ENCODE data around the gene ROPN1L. TPM values are rescaled to one million over a fixed set of nuclear protein-coding genes. Genes with fewer than 3 reads are reported as not detected.

Gene ROPN1L
- total RNA-seq, 2 experiments from 2014 or later, result 1.1 to 2.4 TPM

- Mint-ChIP-seq H3K4me3 (no peak overlapping the region), H3K36me3 (no peaks in the 10 kb centered on the region), H3K27me3 (no peaks in the 10 kb centered on the region), H3K27ac (no peak overlapping the region), H3K9me3 (ENCODE audit: low read depth) (no peaks in the 10 kb centered on the region), H3K4me1 (peaks cover 12% of the 10 kb centered on the region)
- DNase-seq (no peak), ATAC-seq (no peak)
- CTCF ChIA-PET, result interaction anchor here (1.4 to 7.0 kb wide), 5 partner anchors 10 to 235 kb away, joined by 3 to 77 read pairs (median 6); no protein-coding TSS in a partner anchor
These were observed 13.1 kb downstream of the ROPN1L start for GRCh38 chr5:10454591-10455276.

GRCh38 chr5:10455277-10455670 is 13.6 kb downstream of the ROPN1L start:
- Mint-ChIP-seq H3K9me3 (ENCODE audit: low read depth) (no peaks in the 10 kb centered on the region), H3K36me3 (no peaks in the 10 kb centered on the region), H3K27me3 (no peaks in the 10 kb centered on the region), H3K4me3 (no peak overlapping the region), H3K27ac (no peak overlapping the region), H3K4me1 (peaks cover 12% of the 10 kb centered on the region)
- DNase-seq (no peak), ATAC-seq (no peak)
- CTCF ChIA-PET, result interaction anchor here (1.4 to 5.0 kb wide), 3 partner anchors 10 to 235 kb away, joined by 3 to 29 read pairs (median 6); no protein-coding TSS in a partner anchor

GRCh38 chr5:10456583-10457420 is 15.1 kb downstream of the ROPN1L start:
- Mint-ChIP-seq H3K4me1 (peaks cover 1% of the 10 kb centered on the region), H3K4me3 (no peak overlapping the region), H3K27me3 (no peaks in the 10 kb centered on the region), H3K36me3 (no peaks in the 10 kb centered on the region), H3K9me3 (ENCODE audit: low read depth) (no peaks in the 10 kb centered on the region), H3K27ac (no peak overlapping the region)
- DNase-seq (no peak), ATAC-seq (no peak)
- CTCF ChIA-PET, result no interaction called here

GRCh38 chr5:10457682-10458574 is 16.2 kb downstream of the ROPN1L start:
- Mint-ChIP-seq H3K4me1 (no peaks in the 10 kb centered on the region), H3K27ac (no peak overlapping the region), H3K36me3 (no peaks in the 10 kb centered on the region), H3K4me3 (no peak overlapping the region), H3K27me3 (no peaks in the 10 kb centered on the region), H3K9me3 (ENCODE audit: low read depth) (no peaks in the 10 kb centered on the region)
- CTCF ChIA-PET, result no interaction called here
- ATAC-seq (no peak), DNase-seq (no peak)

GRCh38 chr5:10459080-10460055 is 17.7 kb downstream of the ROPN1L start:
- Mint-ChIP-seq H3K4me1 (no peaks in the 10 kb centered on the region), H3K36me3 (no peaks in the 10 kb centered on the region), H3K27me3 (peaks cover under 1% of the 10 kb centered on the region), H3K4me3 (no peak overlapping the region), H3K27ac (no peak overlapping the region), H3K9me3 (ENCODE audit: low read depth) (no peaks in the 10 kb centered on the region)
- no peak for ATAC-seq
- DNase-seq, result no peak
- CTCF ChIA-PET, result no interaction called here

GRCh38 chr5:10460252-10460906 is 18.7 kb downstream of the ROPN1L start:
- DNase-seq (no peak), ATAC-seq (no peak)
- Mint-ChIP-seq H3K9me3 (ENCODE audit: low read depth) (no peaks in the 10 kb centered on the region), H3K4me3 (no peak overlapping the region), H3K36me3 (no peaks in the 10 kb centered on the region), H3K27me3 (peaks cover 2% of the 10 kb centered on the region), H3K4me1 (no peaks in the 10 kb centered on the region), H3K27ac (no peak overlapping the region)
- CTCF ChIA-PET, result no interaction called here

GRCh38 chr5:10461041-10461440 is 19.4 kb downstream of the ROPN1L start:
- no peak overlapping the region for H3K27ac Mint-ChIP-seq
- no peaks in the 10 kb centered on the region for H3K36me3 Mint-ChIP-seq
- peaks cover 2% of the 10 kb centered on the region for H3K27me3 Mint-ChIP-seq
- no peak overlapping the region for H3K4me3 Mint-ChIP-seq
- ATAC-seq, result no peak
- CTCF ChIA-PET, result interaction anchor here (1.1 kb wide), 1 partner anchor 29 kb away, joined by 3 read pairs; no protein-coding TSS in a partner anchor
- no peaks in the 10 kb centered on the region for H3K4me1 Mint-ChIP-seq
- H3K9me3 Mint-ChIP-seq (ENCODE audit: low read depth), result no peaks in the 10 kb centered on the region
- DNase-seq, result no peak

- Mint-ChIP-seq H3K9me3 (ENCODE audit: low read depth) (no peaks in the 10 kb centered on the region), H3K27ac (no peak overlapping the region), H3K27me3 (peaks cover 2% of the 10 kb centered on the region), H3K4me3 (no peak overlapping the region), H3K36me3 (no peaks in the 10 kb centered on the region), H3K4me1 (no peaks in the 10 kb centered on the region)
- CTCF ChIA-PET, result interaction anchor here (0.6 to 1.1 kb wide), 2 partner anchors 28 to 166 kb away, joined by 3 read pairs; no protein-coding TSS in a partner anchor
- no peak for DNase-seq
- ATAC-seq, result no peak
These were observed 20.4 kb downstream of the ROPN1L start for GRCh38 chr5:10461904-10462555.

- Mint-ChIP-seq H3K4me1 (peaks cover 9% of the 10 kb centered on the region), H3K4me3 (no peak overlapping the region), H3K27me3 (peaks cover 4% of the 10 kb centered on the region), H3K9me3 (ENCODE audit: low read depth) (no peaks in the 10 kb centered on the region), H3K36me3 (no peaks in the 10 kb centered on the region), H3K27ac (no peak overlapping the region)
- CTCF ChIA-PET, result no interaction called here
- DNase-seq, result no peak
- no peak for ATAC-seq
These were observed 21.9 kb downstream of the ROPN1L start for GRCh38 chr5:10463566-10463965.

- Mint-ChIP-seq H3K27ac (no peak overlapping the region), H3K4me3 (no peak overlapping the region), H3K36me3 (no peaks in the 10 kb centered on the region), H3K27me3 (peaks cover 5% of the 10 kb centered on the region), H3K9me3 (ENCODE audit: low read depth) (no peaks in the 10 kb centered on the region), H3K4me1 (peaks cover 9% of the 10 kb centered on the region)
- ATAC-seq (no peak), DNase-seq (no peak)
- CTCF ChIA-PET, result no interaction called here
These were observed 22.5 kb downstream of the ROPN1L start for GRCh38 chr5:10464173-10464572.

- CTCF ChIA-PET, result no interaction called here
- peaks cover 8% of the 10 kb centered on the region for H3K27me3 Mint-ChIP-seq
- no peak overlapping the region for H3K4me3 Mint-ChIP-seq
- no peak for DNase-seq
- no peak overlapping the region for H3K27ac Mint-ChIP-seq
- no peaks in the 10 kb centered on the region for H3K36me3 Mint-ChIP-seq
- no peak for ATAC-seq
- H3K9me3 Mint-ChIP-seq (ENCODE audit: low read depth), result no peaks in the 10 kb centered on the region
- H3K4me1 Mint-ChIP-seq, result peaks cover 9% of the 10 kb centered on the region
These were observed 24.0 kb downstream of the ROPN1L start for GRCh38 chr5:10465726-10466125.

All from activated CD8-positive, alpha-beta memory T cell treated with anti-CD3 and anti-CD28 coated beads, Interleukin-2, amount 10 ng/mL, durations not matched to agents 7 days and 5 days (primary cell).